Measurements from ENCODE around the gene CBL.
A peak's percentile ranks its signal among the peaks of the same experiment; 100 is the strongest.
"Not testable (repeated sequence)": the region's sequence is repeated elsewhere in the genome, so short reads cannot be mapped to it uniquely, and the experiment has no call there.

The CBL gene

DNA sequence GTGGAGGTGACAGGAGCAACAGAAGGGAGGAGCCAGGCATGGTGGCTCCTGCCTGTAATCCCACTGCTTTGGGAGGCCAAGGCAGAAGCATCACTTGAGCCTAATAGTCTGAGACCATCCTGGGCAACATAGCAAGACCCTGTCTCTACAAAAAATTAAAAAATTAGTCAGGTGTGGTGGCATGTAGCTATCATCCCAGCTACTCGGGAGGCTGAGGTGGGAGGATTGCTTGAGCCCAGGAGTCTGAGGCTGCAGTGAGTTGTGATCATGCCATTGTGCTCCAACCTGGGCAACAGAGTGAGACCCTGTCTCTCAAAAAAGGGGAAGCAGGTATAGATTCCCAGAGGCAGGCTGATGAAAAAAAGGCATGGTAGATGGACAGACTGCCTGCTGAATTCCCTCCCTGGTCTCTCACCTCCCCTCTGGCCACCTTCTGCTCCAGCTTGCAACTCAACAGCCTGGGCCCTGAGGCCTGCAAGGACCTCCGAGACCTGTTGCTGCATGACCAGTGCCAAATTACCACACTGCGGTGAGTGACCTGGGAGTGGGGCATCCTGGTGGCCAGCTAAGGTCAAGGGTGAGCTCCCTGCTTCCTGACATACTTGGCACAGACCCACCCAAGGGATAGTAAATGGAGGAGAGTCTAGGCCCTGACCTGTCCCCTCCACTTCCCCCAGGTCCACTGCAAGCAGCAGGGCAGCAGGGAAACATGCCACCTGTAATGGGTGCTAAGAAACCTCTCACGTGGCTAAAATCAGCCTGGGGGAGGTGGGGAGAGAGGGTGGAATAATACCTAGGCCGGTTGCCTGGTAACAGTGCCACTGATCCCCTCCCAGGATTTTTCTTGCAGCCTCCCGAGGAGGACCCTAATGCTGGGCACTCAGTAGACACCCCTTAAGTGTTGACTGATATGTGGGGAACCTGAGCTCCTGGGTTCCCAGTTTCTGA lies 25.1 kb upstream of the CBL start:
- Histone ChIP-seq H3K27me3 (no peaks in the 10 kb centered on the region), H3K36me3 (no peaks in the 10 kb centered on the region), H3K4me3 (ENCODE audit: low read depth, low read length) (no peak overlapping the region), H3K4me1 (peaks cover 6% of the 10 kb centered on the region), H3K9me3 (no peaks in the 10 kb centered on the region)
- no peak for DNase-seq
- TF ChIP-seq CTCF (IDR thresholded peaks at IDR 0.05; ENCODE audit: low read depth, low read length): no peak

DNA sequence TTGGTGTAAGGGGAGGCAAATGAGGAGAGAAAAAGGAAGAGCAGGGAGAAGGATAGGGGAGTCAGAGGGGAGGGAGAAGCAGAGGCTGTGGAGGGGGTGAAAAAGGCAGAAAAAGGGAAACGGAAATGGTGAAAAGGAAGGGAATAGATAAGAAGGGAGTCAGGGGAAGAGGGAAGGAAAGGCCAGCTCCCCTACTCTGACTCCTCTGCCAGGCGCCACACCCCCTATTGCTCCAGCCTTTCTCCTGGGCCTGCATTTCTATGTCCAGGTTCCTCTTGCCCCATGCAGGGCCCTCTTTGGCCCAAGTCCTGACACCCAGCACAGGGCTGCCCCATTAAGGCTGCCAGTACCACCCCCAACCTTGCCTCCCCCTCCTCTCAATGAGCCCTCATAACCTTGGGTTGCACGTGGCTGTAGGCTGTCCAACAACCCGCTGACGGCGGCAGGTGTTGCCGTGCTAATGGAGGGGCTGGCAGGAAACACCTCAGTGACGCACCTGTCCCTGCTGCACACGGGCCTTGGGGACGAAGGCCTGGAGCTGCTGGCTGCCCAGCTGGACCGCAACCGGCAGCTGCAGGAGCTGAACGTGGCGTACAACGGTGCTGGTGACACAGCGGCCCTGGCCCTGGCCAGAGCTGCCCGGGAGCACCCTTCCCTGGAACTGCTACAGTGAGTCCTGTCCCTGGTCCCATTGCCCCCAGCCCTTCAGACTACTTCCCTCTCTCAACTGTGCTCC lies 24.3 kb upstream of the CBL start:
- no peaks in the 10 kb centered on the region for H3K9me3 ChIP-seq
- peaks cover 11% of the 10 kb centered on the region for H3K4me1 ChIP-seq
- TF ChIP-seq CTCF (IDR thresholded peaks at IDR 0.05; ENCODE audit: low read depth, low read length): no peak
- DNase-seq: no peak
- no peaks in the 10 kb centered on the region for H3K27me3 ChIP-seq
- H3K4me3 ChIP-seq (ENCODE audit: low read depth, low read length): no peak overlapping the region
- H3K36me3 ChIP-seq: no peaks in the 10 kb centered on the region

- H3K4me3 ChIP-seq (ENCODE audit: low read depth, low read length); H3K27me3 ChIP-seq; H3K9me3 ChIP-seq; H3K36me3 ChIP-seq; DNase-seq: not testable (repeated sequence)
- peaks cover 11% of the 10 kb centered on the region for H3K4me1 ChIP-seq
Measured at GRCh38 chr11:119184399-119184798, 21.7 kb upstream of the CBL start.

DNA sequence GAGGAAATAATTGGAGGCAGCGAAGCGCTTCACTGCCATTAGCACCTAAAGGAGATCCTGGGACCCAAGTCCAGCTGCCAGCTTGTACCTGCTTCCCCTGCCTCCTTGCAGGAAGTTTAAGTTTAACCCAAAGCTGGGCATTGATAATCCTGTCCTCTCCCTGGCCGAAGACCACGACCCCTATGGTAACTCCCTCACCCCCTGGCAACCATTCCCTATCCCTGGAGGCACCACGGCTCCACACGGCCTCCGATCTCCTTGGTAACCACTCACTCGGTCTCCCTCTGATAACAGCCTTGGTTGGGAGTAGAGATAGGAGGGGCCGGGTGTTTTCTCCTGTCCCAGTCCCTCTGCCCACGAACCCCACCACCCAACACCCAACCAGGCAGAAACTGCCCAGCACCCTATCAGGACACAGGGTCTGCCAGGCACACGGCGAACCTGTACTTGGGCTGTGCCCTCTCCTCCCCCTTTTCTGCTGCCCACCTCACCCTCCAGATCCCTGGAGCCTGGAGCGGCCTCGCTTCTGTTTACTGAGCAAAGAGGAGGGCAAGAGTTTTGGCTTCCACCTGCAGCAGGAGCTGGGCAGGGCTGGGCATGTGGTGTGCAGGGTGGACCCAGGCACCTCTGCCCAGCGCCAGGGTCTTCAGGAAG lies 20.0 kb upstream of the CBL start:
- no peak for DNase-seq
- no peaks in the 10 kb centered on the region for H3K27me3 ChIP-seq
- peak overlapping the region; percentile 28 for H3K4me3 ChIP-seq (ENCODE audit: low read depth, low read length)
- peaks cover 11% of the 10 kb centered on the region for H3K4me1 ChIP-seq
- H3K36me3 ChIP-seq: no peaks in the 10 kb centered on the region
- TF ChIP-seq CTCF (IDR thresholded peaks at IDR 0.05; ENCODE audit: low read depth, low read length): no peak
- no peaks in the 10 kb centered on the region for H3K9me3 ChIP-seq

- H3K4me3 ChIP-seq (ENCODE audit: low read depth, low read length): no peak overlapping the region
- no peaks in the 10 kb centered on the region for H3K36me3 ChIP-seq
- no peak for DNase-seq
- H3K9me3 ChIP-seq: no peaks in the 10 kb centered on the region
- H3K4me1 ChIP-seq: peaks cover 11% of the 10 kb centered on the region
- no peaks in the 10 kb centered on the region for H3K27me3 ChIP-seq
- no peak for TF ChIP-seq CTCF (IDR thresholded peaks at IDR 0.05; ENCODE audit: low read depth, low read length)
Measured at GRCh38 chr11:119187123-119187892, 18.8 kb upstream of the CBL start.

- no peaks in the 10 kb centered on the region for H3K9me3 ChIP-seq
- no peaks in the 10 kb centered on the region for H3K27me3 ChIP-seq
- TF ChIP-seq CTCF (IDR thresholded peaks at IDR 0.05; ENCODE audit: low read depth, low read length): no peak
- no peak for DNase-seq
- no peaks in the 10 kb centered on the region for H3K36me3 ChIP-seq
- no peak overlapping the region for H3K4me3 ChIP-seq (ENCODE audit: low read depth, low read length)
- H3K4me1 ChIP-seq: peaks cover 11% of the 10 kb centered on the region
Measured at GRCh38 chr11:119188067-119188466, 18.1 kb upstream of the CBL start.
